HepG2 (cell line): ENCODE data around the gene PHRF1. TPM values are rescaled to one million over a fixed set of nuclear protein-coding genes. Genes with fewer than 3 reads are reported as not detected.

Source experiments
- GFI1 ChIP-seq: sonication (generic); formaldehyde crosslinking; IDR thresholded peaks from 2 replicates; pipeline ENCODE4 v1.5.0; 2020; ENCODE audit warnings: missing genetic modification reagents, mild to moderate bottlenecking, borderline replicate concordance
- HDAC1 ChIP-seq: sonication (generic); formaldehyde crosslinking; IDR thresholded peaks from 2 replicates; pipeline ENCODE4 v1.5.1; 2020; ENCODE audit warnings: mild to moderate bottlenecking, missing genetic modification reagents
- NR1H2 ChIP-seq: sonication (generic); formaldehyde crosslinking; IDR thresholded peaks from 2 replicates; pipeline ENCODE4 v1.8.1; 2022; ENCODE audit warnings: low read depth, missing genetic modification reagents, borderline replicate concordance
- RXRA ChIP-seq: sonication (generic); formaldehyde crosslinking; IDR thresholded peaks from 2 replicates; pipeline ENCODE4 v1.5.1; 2020; ENCODE audit warnings: missing genetic modification reagents
- SIX4 ChIP-seq: sonication (generic); formaldehyde crosslinking; IDR thresholded peaks from 2 replicates; pipeline ENCODE4 v1.4.0; 2020; ENCODE audit warnings: missing genetic modification reagents
- SNAI1 ChIP-seq: sonication (generic); formaldehyde crosslinking; IDR thresholded peaks from 2 replicates; pipeline ENCODE4 v1.5.0; 2020; ENCODE audit warnings: mild to moderate bottlenecking, missing genetic modification reagents, borderline replicate concordance
- SPEN ChIP-seq: sonication (generic); formaldehyde crosslinking; IDR thresholded peaks from 2 replicates; pipeline ENCODE4 v1.5.1; 2020; ENCODE audit warnings: low read depth, mild to moderate bottlenecking, missing genetic modification reagents
- U2AF1 ChIP-seq: fragments of 200-400 bp; formaldehyde crosslinking; optimal IDR thresholded peaks from 2 replicates; pipeline ENCODE3; 2017; ENCODE audit warnings: mild to moderate bottlenecking, low read depth, low read length
- ZFY ChIP-seq: sonication (generic); formaldehyde crosslinking; IDR thresholded peaks from 2 replicates; pipeline ENCODE4 v1.4.0; 2020; ENCODE audit warnings: missing genetic modification reagents
- ZNF124 ChIP-seq: sonication (generic); formaldehyde crosslinking; IDR thresholded peaks from 2 replicates; pipeline ENCODE4 v1.4.0; 2020; ENCODE audit warnings: missing genetic modification reagents
- ZNF136 ChIP-seq: sonication (generic); formaldehyde crosslinking; IDR thresholded peaks from 2 replicates; pipeline ENCODE4 v1.8.1; 2022; ENCODE audit warnings: low read depth, mild to moderate bottlenecking, moderate library complexity, missing genetic modification reagents
- ZNF605 ChIP-seq: sonication (generic); formaldehyde crosslinking; IDR thresholded peaks from 2 replicates; pipeline ENCODE4 v1.8.0; 2022; ENCODE audit warnings: mild to moderate bottlenecking, missing genetic modification reagents
- ZNF761 ChIP-seq: sonication (generic); formaldehyde crosslinking; conservative IDR thresholded peaks from 2 replicates; pipeline ENCODE4 v1.4.0; 2020; ENCODE audit warnings: mild to moderate bottlenecking, missing genetic modification reagents
- ZNF841 ChIP-seq: sonication (generic); formaldehyde crosslinking; IDR thresholded peaks from 2 replicates; pipeline ENCODE4 v1.8.1; 2023; ENCODE audit warnings: missing genetic modification reagents, borderline replicate concordance
- polyA plus RNA-seq, 8 experiments: library from polyadenylated mRNA; depleted of rRNA in 3 of 8; stranded (reverse) in 7 of 8; unstranded in 1 of 8; fragments of >200 nt; fragmentation: Illumina TruSeq in 4 of 8; extraction: Trizol in 4 of 8; gene quantifications; 2 replicates each; pipeline versions ENCODE4 v1.2.1 to v1.2.3, GENCODE V29; 2011 to 2016; ENCODE audit warnings: low read depth in 4 of 8, missing spikeins in 1 of 8, mixed read lengths in 1 of 8; ENCODE audit not compliant: insufficient read depth in 1 of 8
- total RNA-seq, 5 experiments: library from RNA; depleted of rRNA; stranded (reverse); fragments of >200 nt; fragmentation: Illumina TruSeq; extraction: Trizol; gene quantifications; 2 replicates each; pipeline ENCODE4 v1.2.3, GENCODE V29; 2016; ENCODE audit warnings: low read depth in 1 of 5
- TF ChIP-seq, protein P1 (sequence below): sonication (generic); formaldehyde crosslinking; conservative IDR thresholded peaks from 2 replicates; pipeline ENCODE4 v1.5.0; 2020; ENCODE audit warnings: missing genetic modification reagents
- TF ChIP-seq, protein P2 (sequence below): sonication (generic); formaldehyde crosslinking; IDR thresholded peaks from 2 replicates; pipeline ENCODE4 v1.4.0; 2020; ENCODE audit warnings: mild to moderate bottlenecking, missing genetic modification reagents
- TF ChIP-seq, protein P3 (sequence below): sonication (generic); formaldehyde crosslinking; IDR thresholded peaks from 2 replicates; pipeline ENCODE4 v1.5.0; 2020; ENCODE audit warnings: missing genetic modification reagents
- TF ChIP-seq, protein P4 (sequence below): sonication (generic); formaldehyde crosslinking; IDR thresholded peaks from 2 replicates; pipeline ENCODE4 v1.8.0; 2022; ENCODE audit warnings: missing genetic modification reagents, mild to moderate bottlenecking, moderate library complexity, borderline replicate concordance
- TF ChIP-seq, protein P5 (sequence below): IDR thresholded peaks from 2 replicates; pipeline ENCODE4 v1.6.1; 2016; ENCODE audit warnings: missing compliant biosample characterization, missing genetic modification reagents, borderline replicate concordance
- TF ChIP-seq, protein P6 (sequence below): IDR thresholded peaks from 2 replicates; pipeline ENCODE4 v1.6.1; 2016; ENCODE audit warnings: low read depth, borderline replicate concordance

Gene PHRF1
- total and polyA plus RNA-seq, 2 of the 13 experiments (the other 11 are each of a cell fraction or from before 2014, with no cell fraction given), result 8.2 to 16.7 TPM

DNA sequence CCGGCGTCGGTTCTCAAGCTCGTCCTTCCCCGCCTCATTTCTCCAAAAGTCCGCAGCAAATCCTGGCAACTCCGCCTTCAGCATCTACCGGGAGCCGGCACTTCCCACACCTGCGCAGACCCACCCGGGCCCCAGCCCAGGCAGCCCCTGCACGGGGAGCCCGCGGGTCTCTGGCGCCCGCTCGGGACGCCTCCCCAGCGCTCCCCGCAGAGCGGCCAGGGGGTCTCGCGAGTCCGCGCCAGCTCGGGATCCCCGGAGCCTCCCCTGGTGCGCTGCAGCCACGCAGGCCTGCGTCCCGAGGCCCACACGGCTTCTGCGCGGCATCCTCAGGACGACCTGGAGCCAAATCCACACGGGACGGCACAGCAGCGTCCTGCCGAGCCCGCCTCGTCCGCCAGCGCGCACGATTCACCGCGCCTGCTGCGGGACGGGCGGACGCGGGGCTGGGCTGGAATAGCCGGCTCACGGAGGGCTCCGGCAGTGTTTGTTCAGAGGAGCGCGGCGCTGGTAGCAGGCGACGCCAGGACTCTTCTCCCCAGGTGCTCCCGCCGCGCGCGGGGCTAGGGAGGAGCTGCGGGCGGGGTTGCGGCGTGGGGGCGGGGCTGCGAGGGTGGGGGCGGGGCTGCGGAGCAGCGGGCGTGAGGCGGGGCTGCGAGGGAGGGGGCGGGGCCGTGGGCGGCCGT is 816 bp upstream of the PHRF1 start (continued):
- TF ChIP-seq GFI1 (CRISPR knock-in tag), result no peak
- 0 out of 2 replicates have a peak, but pooled peaks have one; percentile 76 for TF ChIP-seq SNAI1
- no peak for TF ChIP-seq SIX4 (CRISPR knock-in tag)
- TF ChIP-seq ZNF124 (CRISPR knock-in tag), result peak; percentile 11; the same call in 1 of the 2 replicates
- TF ChIP-seq NR1H2 (CRISPR knock-in tag), result 0 out of 2 replicates have a peak, but pooled peaks have one; percentile 40
- TF ChIP-seq, protein P1, sequence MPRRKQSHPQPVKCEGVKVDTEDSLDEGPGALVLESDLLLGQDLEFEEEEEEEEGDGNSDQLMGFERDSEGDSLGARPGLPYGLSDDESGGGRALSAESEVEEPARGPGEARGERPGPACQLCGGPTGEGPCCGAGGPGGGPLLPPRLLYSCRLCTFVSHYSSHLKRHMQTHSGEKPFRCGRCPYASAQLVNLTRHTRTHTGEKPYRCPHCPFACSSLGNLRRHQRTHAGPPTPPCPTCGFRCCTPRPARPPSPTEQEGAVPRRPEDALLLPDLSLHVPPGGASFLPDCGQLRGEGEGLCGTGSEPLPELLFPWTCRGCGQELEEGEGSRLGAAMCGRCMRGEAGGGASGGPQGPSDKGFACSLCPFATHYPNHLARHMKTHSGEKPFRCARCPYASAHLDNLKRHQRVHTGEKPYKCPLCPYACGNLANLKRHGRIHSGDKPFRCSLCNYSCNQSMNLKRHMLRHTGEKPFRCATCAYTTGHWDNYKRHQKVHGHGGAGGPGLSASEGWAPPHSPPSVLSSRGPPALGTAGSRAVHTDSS (CRISPR knock-in tag), result no peak
- TF ChIP-seq SPEN, result 0 out of 2 replicates have a peak, but pooled peaks have one; percentile 27
- TF ChIP-seq, protein P2, sequence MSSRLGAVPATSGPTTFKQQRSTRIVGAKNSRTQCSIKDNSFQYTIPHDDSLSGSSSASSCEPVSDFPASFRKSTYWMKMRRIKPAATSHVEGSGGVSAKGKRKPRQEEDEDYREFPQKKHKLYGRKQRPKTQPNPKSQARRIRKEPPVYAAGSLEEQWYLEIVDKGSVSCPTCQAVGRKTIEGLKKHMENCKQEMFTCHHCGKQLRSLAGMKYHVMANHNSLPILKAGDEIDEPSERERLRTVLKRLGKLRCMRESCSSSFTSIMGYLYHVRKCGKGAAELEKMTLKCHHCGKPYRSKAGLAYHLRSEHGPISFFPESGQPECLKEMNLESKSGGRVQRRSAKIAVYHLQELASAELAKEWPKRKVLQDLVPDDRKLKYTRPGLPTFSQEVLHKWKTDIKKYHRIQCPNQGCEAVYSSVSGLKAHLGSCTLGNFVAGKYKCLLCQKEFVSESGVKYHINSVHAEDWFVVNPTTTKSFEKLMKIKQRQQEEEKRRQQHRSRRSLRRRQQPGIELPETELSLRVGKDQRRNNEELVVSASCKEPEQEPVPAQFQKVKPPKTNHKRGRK (CRISPR knock-in tag), result no peak
- 0 out of 2 replicates have a peak, but pooled peaks have one; percentile 32 for TF ChIP-seq RXRA
- TF ChIP-seq, protein P3, sequence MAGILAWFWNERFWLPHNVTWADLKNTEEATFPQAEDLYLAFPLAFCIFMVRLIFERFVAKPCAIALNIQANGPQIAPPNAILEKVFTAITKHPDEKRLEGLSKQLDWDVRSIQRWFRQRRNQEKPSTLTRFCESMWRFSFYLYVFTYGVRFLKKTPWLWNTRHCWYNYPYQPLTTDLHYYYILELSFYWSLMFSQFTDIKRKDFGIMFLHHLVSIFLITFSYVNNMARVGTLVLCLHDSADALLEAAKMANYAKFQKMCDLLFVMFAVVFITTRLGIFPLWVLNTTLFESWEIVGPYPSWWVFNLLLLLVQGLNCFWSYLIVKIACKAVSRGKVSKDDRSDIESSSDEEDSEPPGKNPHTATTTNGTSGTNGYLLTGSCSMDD (CRISPR knock-in tag), result 0 out of 2 replicates have a peak, but pooled peaks have one; percentile 36
- TF ChIP-seq, protein P4, sequence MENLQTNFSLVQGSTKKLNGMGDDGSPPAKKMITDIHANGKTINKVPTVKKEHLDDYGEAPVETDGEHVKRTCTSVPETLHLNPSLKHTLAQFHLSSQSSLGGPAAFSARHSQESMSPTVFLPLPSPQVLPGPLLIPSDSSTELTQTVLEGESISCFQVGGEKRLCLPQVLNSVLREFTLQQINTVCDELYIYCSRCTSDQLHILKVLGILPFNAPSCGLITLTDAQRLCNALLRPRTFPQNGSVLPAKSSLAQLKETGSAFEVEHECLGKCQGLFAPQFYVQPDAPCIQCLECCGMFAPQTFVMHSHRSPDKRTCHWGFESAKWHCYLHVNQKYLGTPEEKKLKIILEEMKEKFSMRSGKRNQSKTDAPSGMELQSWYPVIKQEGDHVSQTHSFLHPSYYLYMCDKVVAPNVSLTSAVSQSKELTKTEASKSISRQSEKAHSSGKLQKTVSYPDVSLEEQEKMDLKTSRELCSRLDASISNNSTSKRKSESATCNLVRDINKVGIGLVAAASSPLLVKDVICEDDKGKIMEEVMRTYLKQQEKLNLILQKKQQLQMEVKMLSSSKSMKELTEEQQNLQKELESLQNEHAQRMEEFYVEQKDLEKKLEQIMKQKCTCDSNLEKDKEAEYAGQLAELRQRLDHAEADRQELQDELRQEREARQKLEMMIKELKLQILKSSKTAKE, result 0 out of 2 replicates have a peak, but pooled peaks have one; percentile 39
- TF ChIP-seq, protein P5, sequence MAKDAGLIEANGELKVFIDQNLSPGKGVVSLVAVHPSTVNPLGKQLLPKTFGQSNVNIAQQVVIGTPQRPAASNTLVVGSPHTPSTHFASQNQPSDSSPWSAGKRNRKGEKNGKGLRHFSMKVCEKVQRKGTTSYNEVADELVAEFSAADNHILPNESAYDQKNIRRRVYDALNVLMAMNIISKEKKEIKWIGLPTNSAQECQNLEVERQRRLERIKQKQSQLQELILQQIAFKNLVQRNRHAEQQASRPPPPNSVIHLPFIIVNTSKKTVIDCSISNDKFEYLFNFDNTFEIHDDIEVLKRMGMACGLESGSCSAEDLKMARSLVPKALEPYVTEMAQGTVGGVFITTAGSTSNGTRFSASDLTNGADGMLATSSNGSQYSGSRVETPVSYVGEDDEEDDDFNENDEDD, result peak; percentile 69; the same call in 1 of the 2 replicates
- TF ChIP-seq ZFY (CRISPR knock-in tag), result peak; percentile 32; the same call in 1 of the 2 replicates
- TF ChIP-seq HDAC1 (CRISPR knock-in tag), result peak; percentile 71
- TF ChIP-seq, protein P6, sequence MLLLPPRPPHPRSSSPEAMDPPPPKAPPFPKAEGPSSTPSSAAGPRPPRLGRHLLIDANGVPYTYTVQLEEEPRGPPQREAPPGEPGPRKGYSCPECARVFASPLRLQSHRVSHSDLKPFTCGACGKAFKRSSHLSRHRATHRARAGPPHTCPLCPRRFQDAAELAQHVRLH (CRISPR knock-in tag), result 0 out of 2 replicates have a peak, but pooled peaks have one; percentile 7
- no peak for TF ChIP-seq ZNF136 (CRISPR knock-in tag)
- TF ChIP-seq ZNF841 (CRISPR knock-in tag), result no peak
- no peak for TF ChIP-seq ZNF605 (CRISPR knock-in tag)
- no peak for TF ChIP-seq U2AF1
- 0 out of 2 replicates have a peak, but pooled peaks have one; percentile 66 for TF ChIP-seq ZNF761 (CRISPR knock-in tag)
